Measurements from ENCODE around the gene CADM2.
"Not testable (repeated sequence)": the region's sequence is repeated elsewhere in the genome, so short reads cannot be mapped to it uniquely, and the experiment has no call there.

CADM2 gene

GRCh38 chr3:85697156-85697555 lies 738.4 kb downstream of the CADM2 start:
- H3K4me1 ChIP-seq (ENCODE audit: control insufficient read depth, insufficient read depth, low read length): no peaks in the 10 kb centered on the region
- H3K27ac ChIP-seq (ENCODE audit: extremely low read depth, low read depth, low read length): no peak overlapping the region
- no peak overlapping the region for H3K4me3 ChIP-seq (ENCODE audit: low read depth, low read length)
- TF ChIP-seq HOXA7 (CRISPR knock-in tag; IDR thresholded peaks at IDR 0.05; ENCODE audit: borderline replicate concordance): no peak
- ChIA-PET POLR2A (no interaction called here), CTCF (no interaction called here)
- H3K36me3 ChIP-seq (ENCODE audit: control insufficient read depth in 2 of 2, insufficient read depth in 1 of 2, low read length in 2 of 2): no peaks in the 10 kb centered on the region
- no peaks in the 10 kb centered on the region for H3K9me3 ChIP-seq (ENCODE audit: control insufficient read depth, insufficient read depth, low read depth, low read length)

- ChIA-PET POLR2A (no interaction called here), CTCF (interaction anchor here (0.7 kb wide), 1 partner anchor 20 kb away, joined by 3 read pairs; no protein-coding TSS in a partner anchor)
- no peaks in the 10 kb centered on the region for H3K9me3 ChIP-seq (ENCODE audit: control insufficient read depth, insufficient read depth, low read depth, low read length)
- TF ChIP-seq ZNF341 (tag by site-specific recombination; IDR thresholded peaks at IDR 0.05; ENCODE audit: low read depth) (no peak), MEIS1 (CRISPR knock-in tag; IDR thresholded peaks at IDR 0.05; ENCODE audit: borderline replicate concordance) (no peak), ZNF362 (tag by site-specific recombination; IDR thresholded peaks at IDR 0.05) (no peak), ZNF426 (tag by site-specific recombination; IDR thresholded peaks at IDR 0.05) (no peak), PRDM10 (tag by site-specific recombination; IDR thresholded peaks at IDR 0.05) (no peak), GLIS1 (tag by site-specific recombination; IDR thresholded peaks at IDR 0.05) (no peak)
- H3K36me3 ChIP-seq (ENCODE audit: control insufficient read depth in 2 of 2, insufficient read depth in 1 of 2, low read length in 2 of 2): no peaks in the 10 kb centered on the region
- H3K27ac ChIP-seq (ENCODE audit: extremely low read depth, low read depth, low read length): no peak overlapping the region
- H3K4me3 ChIP-seq (ENCODE audit: low read depth, low read length): no peak overlapping the region
- H3K4me1 ChIP-seq (ENCODE audit: control insufficient read depth, insufficient read depth, low read length): no peaks in the 10 kb centered on the region
These were observed 747.3 kb downstream of the CADM2 start for GRCh38 chr3:85706130-85706529.

GRCh38 chr3:85708325-85708724 lies 749.5 kb downstream of the CADM2 start:
- H3K27ac ChIP-seq (ENCODE audit: extremely low read depth, low read depth, low read length); H3K4me1 ChIP-seq (ENCODE audit: control insufficient read depth, insufficient read depth, low read length); H3K9me3 ChIP-seq (ENCODE audit: control insufficient read depth, insufficient read depth, low read depth, low read length); POLR2A ChIA-PET; CTCF ChIA-PET; H3K36me3 ChIP-seq (ENCODE audit: control insufficient read depth in 2 of 2, insufficient read depth in 1 of 2, low read length in 2 of 2); H3K4me3 ChIP-seq (ENCODE audit: low read depth, low read length): not testable (repeated sequence)

- Histone ChIP-seq H3K9me3 (ENCODE audit: control insufficient read depth, insufficient read depth, low read depth, low read length) (no peaks in the 10 kb centered on the region), H3K36me3 (ENCODE audit: control insufficient read depth in 2 of 2, insufficient read depth in 1 of 2, low read length in 2 of 2) (no peaks in the 10 kb centered on the region), H3K4me3 (ENCODE audit: low read depth, low read length) (no peak overlapping the region), H3K4me1 (ENCODE audit: control insufficient read depth, insufficient read depth, low read length) (no peaks in the 10 kb centered on the region), H3K27ac (ENCODE audit: extremely low read depth, low read depth, low read length) (no peak overlapping the region)
- no peak for TF ChIP-seq ZBTB11 (tag by site-specific recombination; conservative IDR thresholded peaks at IDR 0.05; ENCODE audit: low read depth)
- CTCF ChIA-PET: no interaction called here
- POLR2A ChIA-PET: no interaction called here
These were observed 750.6 kb downstream of the CADM2 start for GRCh38 chr3:85709346-85709892.
